Measurements from ENCODE around the gene RAB17. TPM values are rescaled to one million over a fixed set of nuclear protein-coding genes. Genes with fewer than 3 reads are reported as not detected.

RAB17 gene
- total RNA-seq, 1 experiment from 2014 or later = 60.9 TPM

DNA sequence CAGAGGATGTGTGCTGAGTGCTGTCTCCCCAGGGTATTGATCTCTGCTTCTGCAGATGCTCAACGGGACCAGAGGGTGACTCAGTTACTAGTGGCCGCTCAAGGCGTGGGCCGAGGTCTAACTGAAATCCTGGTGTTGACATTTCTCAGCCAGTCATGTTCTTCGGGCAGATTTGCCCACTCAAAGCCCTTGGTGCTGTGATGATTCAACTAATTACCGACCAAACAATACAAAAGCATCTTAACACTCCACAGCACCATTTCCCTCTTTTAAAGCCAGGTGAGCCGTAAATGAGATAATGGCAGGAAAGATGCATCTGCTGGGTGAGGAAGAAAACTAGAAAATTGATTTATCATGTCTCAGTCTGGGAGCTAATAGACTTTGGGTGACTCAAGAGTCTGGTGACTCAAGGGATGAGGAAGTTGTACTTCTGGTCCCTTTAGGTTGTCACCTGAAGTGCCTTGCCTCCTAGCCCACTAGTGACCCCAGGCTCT lies 56.8 kb downstream of the RAB17 start:
- intact Hi-C loops (cut with micrococcal nuclease; ENCODE audit: unreplicated experiment) = no loop called here
- DNase-seq = no peak
- Histone ChIP-seq H3K4me3 (ENCODE audit: low read depth, low read length) (no peak overlapping the region), H3K4me1 (no peaks in the 10 kb centered on the region), H3K9me3 (no peaks in the 10 kb centered on the region), H3K36me3 (ENCODE audit: control insufficient read depth, insufficient read depth, low read length) (no peaks in the 10 kb centered on the region), H3K27me3 (replicated peaks; ENCODE audit: control insufficient read depth, insufficient read depth, low read length) (no peaks in the 10 kb centered on the region)
- Mint-ChIP-seq H3K4me1 (ENCODE audit: low read depth, unreplicated experiment) (no peaks in the 10 kb centered on the region), H3K36me3 (ENCODE audit: insufficient read depth, unreplicated experiment) (no peaks in the 10 kb centered on the region), H3K9me3 (ENCODE audit: unreplicated experiment) (no peaks in the 10 kb centered on the region), H3K27me3 (ENCODE audit: insufficient read depth, unreplicated experiment) (no peaks in the 10 kb centered on the region), H3K27ac (ENCODE audit: unreplicated experiment) (no peak overlapping the region), H3K4me3 (ENCODE audit: unreplicated experiment) (no peak overlapping the region)
- no TSS peak for BruUV-seq (replicated peaks)
- TF ChIP-seq, protein P1, sequence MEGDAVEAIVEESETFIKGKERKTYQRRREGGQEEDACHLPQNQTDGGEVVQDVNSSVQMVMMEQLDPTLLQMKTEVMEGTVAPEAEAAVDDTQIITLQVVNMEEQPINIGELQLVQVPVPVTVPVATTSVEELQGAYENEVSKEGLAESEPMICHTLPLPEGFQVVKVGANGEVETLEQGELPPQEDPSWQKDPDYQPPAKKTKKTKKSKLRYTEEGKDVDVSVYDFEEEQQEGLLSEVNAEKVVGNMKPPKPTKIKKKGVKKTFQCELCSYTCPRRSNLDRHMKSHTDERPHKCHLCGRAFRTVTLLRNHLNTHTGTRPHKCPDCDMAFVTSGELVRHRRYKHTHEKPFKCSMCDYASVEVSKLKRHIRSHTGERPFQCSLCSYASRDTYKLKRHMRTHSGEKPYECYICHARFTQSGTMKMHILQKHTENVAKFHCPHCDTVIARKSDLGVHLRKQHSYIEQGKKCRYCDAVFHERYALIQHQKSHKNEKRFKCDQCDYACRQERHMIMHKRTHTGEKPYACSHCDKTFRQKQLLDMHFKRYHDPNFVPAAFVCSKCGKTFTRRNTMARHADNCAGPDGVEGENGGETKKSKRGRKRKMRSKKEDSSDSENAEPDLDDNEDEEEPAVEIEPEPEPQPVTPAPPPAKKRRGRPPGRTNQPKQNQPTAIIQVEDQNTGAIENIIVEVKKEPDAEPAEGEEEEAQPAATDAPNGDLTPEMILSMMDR (IDR thresholded peaks at IDR 0.05; ENCODE audit: insufficient read depth in 1 of 2, low read depth in 1 of 2, low read length in 1 of 2, severe bottlenecking in 1 of 2, unreplicated experiment in 1 of 2) = no peak
- ChIA-PET POLR2A (no interaction called here), CTCF (interaction anchor here (1.0 kb wide), 1 partner anchor 38 kb away, joined by 3 read pairs; no protein-coding TSS in a partner anchor)

DNA sequence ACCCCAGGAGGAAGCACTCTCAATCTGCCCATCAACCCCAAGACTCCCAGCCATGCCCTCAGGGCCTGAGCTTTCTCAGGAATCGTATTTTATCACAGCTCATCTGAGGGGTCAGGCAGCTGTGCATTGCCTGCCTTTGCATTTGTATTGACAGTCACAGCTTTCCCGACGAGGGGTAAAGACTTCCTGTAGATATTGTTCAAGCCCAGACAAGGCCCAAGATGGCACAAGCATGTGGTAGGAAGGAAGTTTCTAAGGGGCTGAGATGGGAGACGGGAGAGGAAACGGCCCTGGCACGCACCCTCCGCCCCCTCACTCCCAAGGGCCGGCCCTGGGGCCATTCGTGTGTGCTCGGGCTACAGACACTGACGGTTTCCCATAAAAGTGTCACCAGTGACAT lies 58.4 kb downstream of the RAB17 start:
- no peak overlapping the region for H3K27ac Mint-ChIP-seq (ENCODE audit: unreplicated experiment)
- POLR2A ChIA-PET = interaction anchor here (0.7 kb wide), 1 partner anchor 81 kb away, joined by 3 read pairs; no protein-coding TSS in a partner anchor
- no peaks in the 10 kb centered on the region for H3K27me3 Mint-ChIP-seq (ENCODE audit: insufficient read depth, unreplicated experiment)
- Histone ChIP-seq H3K36me3 (ENCODE audit: control insufficient read depth, insufficient read depth, low read length) (no peaks in the 10 kb centered on the region), H3K4me1 (no peaks in the 10 kb centered on the region), H3K27me3 (replicated peaks; ENCODE audit: control insufficient read depth, insufficient read depth, low read length) (no peaks in the 10 kb centered on the region), H3K4me3 (ENCODE audit: low read depth, low read length) (no peak overlapping the region), H3K9me3 (no peaks in the 10 kb centered on the region)
- H3K36me3 Mint-ChIP-seq (ENCODE audit: insufficient read depth, unreplicated experiment) = no peaks in the 10 kb centered on the region
- H3K4me1 Mint-ChIP-seq (ENCODE audit: low read depth, unreplicated experiment) = no peaks in the 10 kb centered on the region
- intact Hi-C loops (cut with micrococcal nuclease; ENCODE audit: unreplicated experiment) = no loop called here
- BruUV-seq (replicated peaks) = no TSS peak
- no peaks in the 10 kb centered on the region for H3K9me3 Mint-ChIP-seq (ENCODE audit: unreplicated experiment)
- no peak for DNase-seq
- CTCF ChIA-PET = no interaction called here
- TF ChIP-seq, protein P1 (IDR thresholded peaks at IDR 0.05; ENCODE audit: insufficient read depth in 1 of 2, low read depth in 1 of 2, low read length in 1 of 2, severe bottlenecking in 1 of 2, unreplicated experiment in 1 of 2) = no peak
- H3K4me3 Mint-ChIP-seq (ENCODE audit: unreplicated experiment) = no peak overlapping the region

DNA sequence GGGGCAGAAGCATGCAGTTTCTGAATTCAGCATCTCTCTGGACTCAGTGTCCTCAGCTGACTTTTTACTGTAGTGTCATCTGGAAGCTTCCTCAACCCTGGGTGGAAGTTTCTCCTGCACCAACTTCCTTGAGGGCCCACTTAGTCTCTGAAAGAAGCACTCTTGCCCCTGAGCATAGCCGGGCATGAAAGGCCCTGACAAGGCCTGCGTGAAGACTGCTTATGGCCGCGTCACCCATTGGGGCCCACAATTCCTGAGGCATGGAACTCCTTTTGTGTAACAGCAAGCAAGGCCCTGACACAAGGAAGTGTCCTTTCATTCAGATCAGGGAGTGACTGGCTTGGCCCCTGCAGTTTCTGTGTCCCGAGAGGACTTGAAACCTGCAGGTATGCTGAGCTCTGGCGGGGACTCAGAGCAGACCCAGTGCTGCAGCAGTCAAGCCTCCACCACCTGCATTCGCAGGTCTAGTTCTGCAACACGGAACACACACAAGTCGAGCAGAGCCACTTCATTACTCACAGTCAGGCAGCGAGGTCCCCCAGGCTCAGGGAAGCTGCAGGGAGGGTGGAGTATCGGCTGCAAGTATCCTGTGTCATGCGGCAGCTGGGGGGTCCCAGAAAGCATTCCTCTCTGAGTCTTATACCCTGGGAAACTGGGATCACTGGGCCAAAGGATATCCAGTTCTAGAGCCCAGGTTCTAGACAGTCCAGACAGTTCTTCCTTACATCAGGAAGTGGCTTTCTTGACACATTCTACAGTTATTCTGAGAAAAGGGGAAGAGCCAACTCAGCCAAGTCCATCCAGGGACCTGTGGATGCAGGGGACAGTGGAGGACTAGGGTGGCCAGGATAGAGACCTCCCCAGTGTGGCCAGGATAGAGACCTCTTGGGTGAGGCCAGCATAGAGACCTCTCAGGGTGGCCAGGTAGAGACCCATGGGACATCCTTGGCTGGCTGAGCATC lies 59.8 kb downstream of the RAB17 start:
- intact Hi-C loops (cut with micrococcal nuclease; ENCODE audit: unreplicated experiment) = no loop called here
- Histone ChIP-seq H3K27me3 (replicated peaks; ENCODE audit: control insufficient read depth, insufficient read depth, low read length) (no peaks in the 10 kb centered on the region), H3K9me3 (no peaks in the 10 kb centered on the region), H3K36me3 (ENCODE audit: control insufficient read depth, insufficient read depth, low read length) (no peaks in the 10 kb centered on the region), H3K4me1 (no peaks in the 10 kb centered on the region), H3K4me3 (ENCODE audit: low read depth, low read length) (no peak overlapping the region)
- BruUV-seq (replicated peaks) = no TSS peak
- ChIA-PET CTCF (no interaction called here), POLR2A (no interaction called here)
- Mint-ChIP-seq H3K27ac (ENCODE audit: unreplicated experiment) (no peak overlapping the region), H3K4me3 (ENCODE audit: unreplicated experiment) (no peak overlapping the region), H3K36me3 (ENCODE audit: insufficient read depth, unreplicated experiment) (no peaks in the 10 kb centered on the region), H3K9me3 (ENCODE audit: unreplicated experiment) (no peaks in the 10 kb centered on the region), H3K27me3 (ENCODE audit: insufficient read depth, unreplicated experiment) (no peaks in the 10 kb centered on the region), H3K4me1 (ENCODE audit: low read depth, unreplicated experiment) (no peaks in the 10 kb centered on the region)
- TF ChIP-seq, protein P1 (IDR thresholded peaks at IDR 0.05; ENCODE audit: insufficient read depth in 1 of 2, low read depth in 1 of 2, low read length in 1 of 2, severe bottlenecking in 1 of 2, unreplicated experiment in 1 of 2) = no peak
- DNase-seq = no peak
